CD4-positive, alpha-beta T cell treated with Interleukin-17A for 1 hour (primary cell): Measurements from ENCODE around the gene HYAL3.
A peak's percentile ranks its signal among the peaks of the same experiment; 100 is the strongest.
"Not testable (repeated sequence)": the region's sequence is repeated elsewhere in the genome, so short reads cannot be mapped to it uniquely, and the experiment has no call there.

ENCODE experiments used
- DNase-seq: peaks from one replicate; pipeline ENCODE4 v3.0.0-alpha.2; 2020

Gene HYAL3

DNA sequence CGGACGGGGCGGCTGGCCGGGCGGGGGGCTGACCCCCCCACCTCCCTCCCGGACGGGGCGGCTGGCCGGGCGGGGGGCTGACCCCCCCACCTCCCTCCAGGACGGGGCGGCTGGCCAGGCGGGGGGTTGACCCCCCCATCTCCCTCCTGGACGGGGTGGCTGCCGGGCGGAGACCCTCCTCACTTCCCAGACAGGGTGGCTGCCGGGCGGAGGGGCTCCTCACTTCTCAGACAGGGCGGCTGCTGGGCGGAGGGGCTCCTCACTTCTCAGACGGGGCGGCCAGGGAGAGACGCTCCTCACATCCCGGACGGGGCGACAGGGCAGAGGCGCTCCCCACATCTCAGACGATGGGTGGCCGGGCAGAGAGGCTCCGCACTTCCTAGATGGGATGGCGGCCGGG lies 12.8 kb upstream of the HYAL3 start:
- not testable (repeated sequence) for DNase-seq

DNA sequence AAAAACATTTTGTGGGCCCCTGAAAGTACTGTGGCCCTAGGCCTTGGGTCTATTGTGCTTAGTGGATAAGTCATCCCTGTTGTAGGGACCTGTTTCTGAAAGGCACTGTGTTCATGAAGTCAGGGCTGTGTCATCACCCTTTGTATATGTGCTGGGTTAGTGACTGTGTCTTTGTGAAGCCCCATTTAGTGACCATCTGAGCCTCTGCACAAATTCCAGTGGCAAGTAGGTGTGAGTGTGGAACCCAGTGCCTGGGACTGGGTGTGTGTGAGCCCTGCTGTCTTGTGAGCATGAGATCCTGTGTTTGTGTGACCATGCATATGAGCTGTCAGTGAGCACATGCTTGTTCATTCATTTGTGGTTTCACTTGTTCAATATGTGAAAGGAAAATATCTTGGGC lies 5.4 kb upstream of the HYAL3 start:
- no peak for DNase-seq

DNA sequence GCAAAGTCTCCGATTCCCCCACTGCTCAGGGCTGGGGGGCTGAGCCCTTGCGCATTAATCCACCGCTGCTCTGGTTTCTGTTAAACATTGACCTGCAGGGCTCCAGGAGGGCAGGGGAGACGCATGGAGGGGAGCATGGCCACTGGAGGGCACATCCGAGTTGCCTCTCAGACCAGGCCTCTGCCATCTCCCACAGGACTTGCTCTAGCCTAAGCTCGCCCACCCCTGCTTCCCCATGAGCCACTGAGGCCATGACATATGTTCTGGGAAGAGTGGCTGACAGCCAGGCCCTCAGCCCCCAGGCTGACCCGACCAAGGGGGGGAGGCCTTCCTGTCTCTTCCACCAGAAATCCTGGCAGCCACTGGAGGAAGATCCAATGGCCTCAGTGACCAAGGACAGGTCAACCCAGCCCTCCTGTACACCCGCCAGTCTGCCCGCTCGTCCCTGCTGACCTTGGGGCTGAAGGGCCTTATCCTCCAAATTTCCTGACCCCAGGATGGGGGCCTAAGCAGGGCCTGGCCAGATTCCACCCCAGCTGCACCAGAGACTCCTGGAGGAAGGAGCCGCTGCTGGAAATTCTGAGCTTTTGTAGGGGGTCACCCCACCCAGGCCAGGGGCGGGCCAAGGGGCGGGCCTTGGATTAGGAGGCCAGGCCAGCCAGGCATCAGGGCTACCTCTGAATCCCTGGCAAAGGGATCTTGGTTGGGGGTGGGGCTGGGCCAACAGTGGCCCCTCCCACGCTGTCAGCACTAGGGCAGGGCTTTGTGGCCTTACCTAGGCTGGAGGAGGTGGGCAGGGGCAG lies 4.0 kb upstream of the HYAL3 start, which contains the start of gene HYAL1:
Gene HYAL1, minus strand, starts transcription at position 562 of the 803 bp plus-strand sequence. CDS start 618 bp downstream, outside the sequence.
- DNase-seq = no peak

- DNase-seq = no peak
Measured at GRCh38 chr3:50302095-50303012, 3.1 kb upstream of the HYAL3 start.

GRCh38 chr3:50300681-50301254 lies 1.6 kb upstream of the HYAL3 start:
- DNase-seq = no peak

DNA sequence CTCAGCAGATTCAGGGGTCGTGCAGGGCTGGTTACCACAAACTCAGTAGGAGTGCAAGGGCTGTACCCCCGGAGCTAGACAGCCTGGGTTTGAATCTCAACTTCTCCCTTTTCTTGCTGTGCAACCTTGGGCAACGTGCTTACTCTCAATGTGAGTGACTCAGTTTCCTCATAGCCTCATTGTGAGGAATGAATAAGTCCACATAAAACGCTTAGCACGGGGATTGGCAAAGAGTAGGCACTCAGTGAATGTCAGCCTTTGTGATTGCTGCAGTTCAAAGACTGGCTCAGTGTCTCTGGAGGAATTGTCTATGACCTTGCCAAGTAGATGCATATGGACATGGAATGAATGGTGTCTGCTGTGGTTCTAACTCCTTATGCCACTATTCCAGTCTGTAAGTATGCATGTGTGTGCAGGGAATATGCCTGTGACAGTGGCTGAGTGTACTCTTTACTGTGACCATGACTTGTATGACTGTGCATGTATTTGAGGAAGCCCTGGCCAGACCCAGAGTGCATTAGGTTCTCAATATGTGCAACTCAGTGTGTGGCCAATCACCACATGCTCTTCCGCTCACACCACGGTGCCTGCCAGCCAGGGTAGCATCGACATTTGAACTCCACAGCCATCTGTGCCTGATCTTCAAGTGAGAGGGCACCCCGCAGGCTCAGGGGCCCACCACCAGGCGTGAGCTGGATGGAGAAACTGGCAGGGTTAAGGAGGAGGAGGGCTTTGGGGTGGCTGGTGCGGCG lies 900 bp upstream of the HYAL3 start:
- peak; percentile 36 for DNase-seq

DNA sequence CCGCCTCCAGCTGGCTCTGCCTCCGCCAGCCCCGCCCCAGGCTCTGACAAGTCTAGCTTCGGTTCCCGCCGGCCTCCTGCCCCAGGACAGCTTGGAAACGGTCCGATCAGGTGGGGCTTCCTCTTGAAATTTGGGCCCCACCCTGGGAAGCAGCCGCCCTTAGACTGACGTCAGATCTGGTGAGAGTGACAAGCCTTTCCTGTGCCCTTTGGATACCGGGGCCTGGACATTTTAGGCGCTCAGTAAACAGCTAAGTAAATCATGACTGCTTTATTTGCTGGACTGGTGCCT lies 378 bp upstream of the HYAL3 start:
- no peak for DNase-seq

- no peak for DNase-seq
Measured at GRCh38 chr3:50297896-50298725, 1.1 kb downstream of the HYAL3 start.

GRCh38 chr3:50297384-50297775 lies 1.8 kb downstream of the HYAL3 start:
- no peak for DNase-seq

DNA sequence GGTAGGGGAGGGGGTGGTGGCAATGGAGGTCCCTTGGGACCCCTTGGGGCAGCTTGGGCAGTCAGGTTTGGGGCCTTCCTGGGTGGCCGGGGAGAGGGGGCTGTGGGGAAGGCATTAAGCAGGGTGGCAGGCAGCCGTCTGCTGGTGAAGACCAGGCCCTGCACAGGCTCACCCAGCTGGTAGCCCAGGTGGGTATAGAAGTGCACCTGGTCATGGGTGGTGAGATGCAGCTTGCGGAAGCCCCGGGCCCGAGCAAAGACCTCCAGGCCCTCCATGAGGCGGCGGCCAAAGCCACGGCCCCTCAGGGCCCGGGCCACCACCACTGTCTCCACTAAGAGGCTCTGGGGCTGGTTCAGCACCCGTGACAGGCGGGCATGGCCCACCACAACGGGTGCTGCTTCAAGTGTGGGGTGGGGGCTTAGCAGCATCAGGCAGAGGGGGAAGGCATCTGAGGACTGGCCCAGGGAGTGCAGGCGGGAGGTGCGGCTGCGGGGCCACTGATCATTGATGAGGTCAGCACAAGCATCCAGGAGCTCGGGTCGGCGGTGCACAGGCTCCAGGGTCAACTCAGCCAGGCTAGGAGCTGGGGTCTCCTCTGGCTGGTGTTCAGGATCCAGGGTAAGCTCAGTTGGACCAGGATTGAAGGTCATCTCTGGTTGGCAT lies 2.4 kb downstream of the HYAL3 start:
- DNase-seq = no peak

DNA sequence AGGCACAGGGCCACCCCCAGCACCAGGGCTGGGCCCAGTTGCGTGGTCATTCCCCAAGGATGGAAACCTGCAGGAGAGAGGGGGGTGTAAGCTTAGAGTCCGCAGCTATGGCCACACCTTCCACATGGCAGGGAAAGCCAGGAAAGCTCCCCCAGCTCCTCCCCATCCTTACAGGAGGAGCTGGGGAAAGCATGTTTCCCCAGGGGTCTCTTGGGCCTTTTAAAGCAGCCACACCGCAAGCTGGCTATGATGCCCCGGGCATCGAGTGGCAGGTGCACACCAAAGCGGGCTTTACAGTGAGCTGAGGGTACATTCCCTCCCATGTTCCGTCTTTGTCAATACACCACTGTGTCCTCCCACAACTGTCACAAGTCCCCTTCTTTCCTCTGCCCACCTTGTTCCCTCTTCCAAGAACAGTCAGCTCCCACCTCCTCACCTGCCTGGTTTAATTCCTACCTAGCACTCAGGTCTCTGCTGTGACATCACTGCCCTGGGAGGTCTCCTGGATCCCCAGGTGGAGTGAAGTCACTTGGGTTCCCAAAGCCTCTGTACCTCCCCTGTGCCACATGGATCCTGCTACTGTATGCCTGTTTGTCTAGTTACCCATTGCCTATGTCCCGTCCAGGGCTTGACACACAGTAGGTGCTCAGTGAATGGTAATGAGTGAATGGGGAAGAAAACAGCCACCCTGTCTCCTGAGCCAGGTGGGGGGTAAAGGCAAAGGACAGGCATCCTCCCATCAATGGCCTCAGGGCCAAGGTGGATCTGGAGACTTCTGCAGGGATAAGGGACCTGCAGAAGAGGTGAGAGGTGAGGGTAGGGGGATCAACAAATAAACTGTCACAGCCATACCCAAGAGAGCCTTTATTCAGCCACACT lies 3.4 kb downstream of the HYAL3 start:
- no peak for DNase-seq

DNA sequence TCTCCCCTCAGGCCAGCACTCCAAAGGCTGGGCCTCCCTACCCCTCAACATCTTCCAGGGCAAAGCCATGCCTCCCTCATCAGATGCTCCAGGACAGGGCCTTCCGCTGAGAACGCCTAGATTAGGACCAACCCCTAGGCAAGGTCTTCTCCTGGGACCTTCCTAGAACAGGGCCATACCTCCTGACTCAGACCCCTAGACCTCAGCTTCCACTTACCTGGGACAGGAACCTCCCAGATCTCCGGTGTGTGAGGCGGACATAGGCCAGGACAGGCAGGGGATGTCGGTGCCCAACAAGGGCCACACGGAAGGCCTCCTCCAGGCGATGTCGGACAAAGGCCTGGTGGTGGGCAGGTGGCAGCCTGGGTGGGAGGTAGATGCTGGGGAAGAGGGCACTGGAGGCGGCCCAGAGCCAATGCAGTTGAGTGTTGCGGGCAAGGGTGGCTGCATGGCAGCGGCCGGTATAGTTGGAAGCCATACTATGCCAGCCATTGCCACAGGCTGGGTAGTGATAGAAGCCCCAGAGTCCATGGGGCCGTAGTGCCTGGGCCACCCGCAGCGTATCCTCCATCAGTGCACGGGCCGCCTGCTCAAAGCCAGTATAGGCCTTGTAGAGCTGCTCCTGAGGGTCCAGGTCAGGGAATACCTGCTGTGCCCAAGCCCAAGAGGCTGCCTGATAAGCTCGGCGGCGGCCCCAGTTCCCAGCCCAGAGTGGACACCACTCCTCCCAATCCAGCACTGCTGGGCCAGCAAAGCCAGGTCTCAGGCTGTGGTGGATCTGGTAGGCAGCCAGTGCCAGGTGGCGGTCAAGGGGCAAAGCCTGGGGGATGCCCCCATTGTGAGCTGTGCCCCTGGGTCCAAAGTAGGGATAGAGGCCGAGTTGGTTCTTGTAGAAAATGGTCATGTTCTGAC lies 4.5 kb downstream of the HYAL3 start:
- DNase-seq = no peak

GRCh38 chr3:50294089-50294488 lies 5.1 kb downstream of the HYAL3 start:
- DNase-seq = no peak

DNA sequence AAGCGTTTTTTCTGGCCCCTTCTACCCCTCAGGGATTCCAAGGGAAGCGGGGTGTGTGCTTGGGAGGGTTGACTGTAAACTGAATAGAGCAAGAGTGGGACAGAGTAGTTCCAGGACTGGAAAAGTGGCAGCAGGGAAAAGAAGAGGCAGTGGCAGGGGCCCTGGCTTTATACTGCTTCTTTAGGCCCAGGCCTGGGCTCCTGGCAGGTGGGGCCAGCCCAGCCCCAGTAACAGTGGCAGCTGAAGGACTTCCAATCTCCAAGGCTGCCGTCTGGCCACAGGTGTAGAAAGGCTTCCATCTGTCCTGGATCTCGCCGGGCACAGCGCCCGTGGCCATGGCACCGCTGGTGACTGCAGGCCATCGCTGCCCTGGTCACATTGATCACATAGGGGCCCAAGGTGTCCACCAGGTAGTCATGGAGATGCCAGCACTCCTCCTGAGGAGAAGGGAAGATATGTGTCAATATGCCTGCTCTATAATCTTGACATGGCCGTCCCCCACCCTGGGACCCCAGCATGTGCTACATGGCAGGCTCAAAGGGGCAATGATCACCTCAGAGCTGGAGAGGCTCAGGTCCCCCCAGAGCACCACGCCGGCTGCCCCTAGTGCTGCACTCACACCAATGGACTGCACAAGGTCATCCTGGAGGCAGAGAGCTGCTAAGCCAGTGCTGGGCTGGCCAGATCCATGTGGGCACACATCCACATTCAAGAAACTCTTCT lies 6.0 kb downstream of the HYAL3 start:
- no peak for DNase-seq

- DNase-seq = peak; percentile 97
Measured at GRCh38 chr3:50292159-50293078, 6.8 kb downstream of the HYAL3 start, which contains the start of gene IFRD2. Gene IFRD2 (minus strand): TSS chr3:50292429. CDS start chr3:50292274, 155 bp downstream.

DNA sequence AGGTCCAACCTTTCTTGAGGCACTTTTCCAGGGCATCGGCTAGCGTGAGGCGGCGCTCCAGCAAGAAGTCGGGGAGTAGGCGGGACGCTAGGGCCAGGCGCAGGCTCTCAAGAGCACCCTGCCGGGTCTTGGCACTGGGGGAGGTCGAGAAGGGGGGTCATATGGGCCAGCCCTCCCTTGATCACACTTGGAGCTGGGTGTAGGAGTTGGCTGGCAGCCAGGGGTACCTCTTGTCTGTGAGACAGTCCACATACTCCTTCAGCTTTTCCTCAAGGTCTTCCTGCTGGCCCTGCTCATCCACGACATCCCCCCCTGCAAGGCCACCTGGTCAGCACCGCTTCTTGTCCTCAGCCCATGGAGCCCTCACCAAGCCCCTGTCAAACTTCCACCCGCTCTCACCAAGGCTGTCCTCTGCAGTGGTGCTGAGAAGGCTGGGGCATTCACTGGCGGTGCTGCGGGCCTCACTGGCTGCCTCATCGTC lies 9.0 kb downstream of the HYAL3 start:
- no peak for DNase-seq

DNA sequence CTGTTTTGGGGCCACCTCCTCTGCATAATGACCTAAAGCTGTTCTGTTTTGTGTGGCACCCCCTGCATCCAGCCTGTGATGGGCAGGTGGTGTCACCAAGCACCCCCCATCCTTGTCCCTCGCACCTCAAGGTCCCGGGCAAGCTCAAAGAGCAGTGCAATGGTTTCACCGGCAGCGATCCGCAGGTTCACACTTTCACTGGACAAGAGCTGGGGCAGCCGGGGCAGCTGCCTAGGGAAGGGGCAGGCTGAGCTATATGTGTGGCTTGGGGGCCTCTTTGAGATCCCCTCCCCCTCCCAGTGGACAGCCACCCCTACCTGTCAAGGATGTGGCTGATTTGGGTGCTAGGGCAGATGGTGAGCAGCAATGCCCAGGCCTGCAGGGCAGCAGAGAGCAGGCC lies 10.1 kb downstream of the HYAL3 start:
- DNase-seq = no peak
